Measurements from ENCODE around the gene CTDSPL2. TPM values are rescaled to one million over a fixed set of nuclear protein-coding genes. Genes with fewer than 3 reads are reported as not detected.
"Not testable (repeated sequence)": the region's sequence is repeated elsewhere in the genome, so short reads cannot be mapped to it uniquely, and the experiment has no call there.

The CTDSPL2 gene
- total RNA-seq, result 68.4 and 84.9 TPM in 2 replicates

DNA sequence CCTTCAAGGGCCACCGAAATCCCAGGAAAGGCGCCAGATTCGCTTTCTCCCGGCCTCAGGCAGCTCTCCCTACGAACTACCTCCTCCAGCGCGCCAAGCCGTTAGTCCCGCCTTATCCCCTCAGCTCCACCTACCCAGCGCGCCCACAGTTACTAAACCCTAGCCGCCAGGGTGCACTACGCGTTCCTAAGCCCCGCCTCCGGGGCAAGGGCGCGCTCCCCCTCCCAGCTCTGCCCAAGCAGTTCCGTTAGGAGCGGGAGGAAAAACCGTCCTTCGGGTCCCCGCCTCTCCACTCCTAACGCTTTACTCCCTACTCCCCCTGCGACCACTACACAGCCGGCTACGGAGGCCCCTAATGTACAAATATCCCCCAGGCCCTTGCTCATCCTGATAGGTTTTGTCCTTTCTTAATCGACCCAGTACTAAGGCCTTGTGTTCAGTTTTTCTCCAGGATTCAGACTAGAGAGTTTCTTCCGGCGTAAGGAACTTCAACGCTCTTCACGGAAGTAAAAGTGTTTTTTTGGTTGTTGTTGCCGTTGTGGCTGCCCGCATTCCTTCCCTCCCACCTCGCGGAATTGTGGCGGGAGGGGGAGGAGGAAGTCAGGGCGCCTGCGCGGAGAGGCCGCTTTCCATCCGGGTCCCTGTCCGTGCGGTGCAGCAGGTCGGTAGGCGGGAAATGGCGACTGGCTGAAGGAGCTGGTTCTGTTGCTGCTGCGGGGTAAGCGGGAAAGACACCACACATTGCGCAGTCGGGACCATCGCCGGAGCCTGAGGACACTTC lies at the start of gene CTDSPL2:
TSS of gene CTDSPL2 (plus strand) at position 655 of the 781 bp plus-strand sequence. CDS start 31,386 bp downstream, outside the sequence.
- DNase-seq, result peak; percentile 100

- DNase-seq, result no peak
Observed at GRCh38 chr15:44381236-44381635, 46.2 kb upstream of the CTDSPL2 start.

DNA sequence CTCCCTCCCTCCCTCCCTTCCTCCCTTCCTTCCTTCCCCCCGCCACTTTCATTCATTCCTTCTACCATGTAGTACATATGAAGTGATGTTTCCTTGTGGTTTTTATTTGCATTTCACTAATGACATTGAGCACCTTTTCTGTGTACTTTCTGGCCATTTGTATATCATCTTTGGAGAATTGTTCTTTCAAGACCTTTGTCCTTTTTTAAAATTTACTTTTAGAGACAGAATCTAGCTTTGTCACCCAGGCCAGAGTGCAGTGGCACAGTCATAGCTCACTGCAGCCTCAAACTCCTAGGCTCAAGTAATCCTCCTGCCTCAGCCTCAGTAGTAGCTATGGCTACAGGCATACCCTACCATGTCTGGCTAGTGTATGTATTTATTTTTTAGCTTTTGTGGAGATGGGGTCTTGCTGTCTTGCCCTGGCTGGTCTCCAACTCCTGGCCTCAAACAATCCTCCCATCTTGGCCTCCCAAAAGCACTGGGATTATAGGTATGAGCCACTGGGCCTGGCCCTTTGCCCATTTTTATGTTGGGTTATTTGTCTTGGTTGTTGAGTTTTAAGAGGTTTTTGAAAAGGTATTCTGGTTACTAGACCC lies 42.0 kb upstream of the CTDSPL2 start:
- DNase-seq, result no peak

DNA sequence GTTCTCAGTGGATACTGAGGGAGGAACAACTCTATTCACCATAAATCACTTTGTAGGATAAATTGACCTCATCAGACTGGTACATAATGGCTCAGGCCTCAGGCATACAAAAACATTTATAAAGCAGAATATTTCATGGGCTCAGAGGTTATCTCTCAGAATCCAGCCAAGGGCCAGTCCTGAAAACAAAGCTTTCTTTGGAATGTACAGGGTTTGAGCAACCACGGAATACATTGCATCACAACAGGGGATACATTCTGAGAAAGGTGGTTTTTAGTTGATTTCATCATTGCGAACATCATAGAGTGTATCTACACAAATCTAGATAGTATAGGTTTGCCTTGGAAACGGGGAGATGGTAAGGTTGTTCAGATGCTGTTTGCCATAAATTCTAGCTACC lies 33.4 kb upstream of the CTDSPL2 start:
- no peak for DNase-seq

GRCh38 chr15:44394562-44394961 lies 32.9 kb upstream of the CTDSPL2 start:
- DNase-seq, result no peak

- no peak for DNase-seq
Observed at GRCh38 chr15:44397869-44398268, 29.6 kb upstream of the CTDSPL2 start.

DNA sequence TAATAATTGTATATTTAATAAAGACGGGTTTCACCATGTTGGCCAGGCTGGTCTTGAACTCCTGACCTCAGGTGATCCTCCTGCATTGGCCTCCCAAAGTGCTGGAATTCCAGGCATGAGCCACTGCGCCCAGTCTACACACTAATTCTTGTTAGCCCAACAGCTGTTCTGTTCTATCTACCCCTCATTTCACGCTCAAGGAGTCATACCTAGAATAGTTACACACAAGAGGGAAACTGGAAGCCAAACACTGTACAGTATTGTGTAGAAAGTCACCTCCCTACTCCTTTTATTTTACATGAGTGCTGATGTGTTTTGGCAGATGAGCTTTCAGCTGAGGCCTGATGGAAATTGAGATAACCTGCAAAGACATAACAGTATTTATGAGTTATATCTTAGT lies 13.4 kb upstream of the CTDSPL2 start:
- DNase-seq, result no peak

DNA sequence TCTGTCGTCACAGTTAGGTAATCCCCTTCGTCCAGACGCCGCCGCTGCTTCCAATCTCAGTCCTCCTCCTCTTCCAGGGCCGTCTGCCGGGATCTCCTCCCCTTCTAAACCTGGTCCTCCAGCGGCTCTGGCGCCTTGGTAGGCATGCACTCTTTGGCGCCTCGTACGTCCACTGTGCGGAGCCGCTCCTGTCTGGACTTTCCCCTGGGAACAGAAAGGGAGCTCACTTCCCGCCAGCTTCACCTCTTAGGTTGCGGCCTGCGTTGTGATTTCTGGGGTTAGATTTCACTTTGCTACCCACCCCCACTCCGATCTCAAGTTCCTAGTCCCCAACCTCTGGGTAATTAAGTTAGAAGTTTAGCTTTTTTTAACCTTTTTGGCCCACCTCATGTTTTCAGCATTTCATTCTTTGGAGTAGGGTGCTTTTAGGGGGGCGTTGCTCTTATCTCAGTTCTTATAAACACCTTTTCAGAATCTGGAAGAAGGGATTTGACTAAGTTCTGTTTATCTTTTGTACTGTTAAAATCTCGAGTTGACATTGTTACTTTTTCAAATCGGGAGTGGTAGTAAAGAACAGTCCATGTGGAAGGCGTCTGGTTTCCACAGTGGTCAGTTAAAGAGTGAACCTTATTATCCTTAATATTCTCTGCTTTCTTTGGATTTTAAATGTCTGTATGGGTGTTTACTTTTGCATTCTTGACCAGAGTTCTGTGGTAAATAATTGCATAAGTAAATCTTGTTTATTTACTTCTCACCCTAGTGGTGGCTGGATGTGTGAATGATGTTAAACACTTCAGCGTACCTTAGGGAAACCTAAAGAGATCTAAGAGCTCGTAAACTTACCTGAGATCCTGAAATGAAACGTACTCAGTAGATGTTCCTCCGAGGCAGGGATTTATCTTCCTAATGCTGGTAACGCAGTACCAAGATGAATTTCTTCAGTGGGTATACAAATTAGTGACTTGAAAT lies 611 bp downstream of the CTDSPL2 start:
- peak; percentile 69 for DNase-seq

DNA sequence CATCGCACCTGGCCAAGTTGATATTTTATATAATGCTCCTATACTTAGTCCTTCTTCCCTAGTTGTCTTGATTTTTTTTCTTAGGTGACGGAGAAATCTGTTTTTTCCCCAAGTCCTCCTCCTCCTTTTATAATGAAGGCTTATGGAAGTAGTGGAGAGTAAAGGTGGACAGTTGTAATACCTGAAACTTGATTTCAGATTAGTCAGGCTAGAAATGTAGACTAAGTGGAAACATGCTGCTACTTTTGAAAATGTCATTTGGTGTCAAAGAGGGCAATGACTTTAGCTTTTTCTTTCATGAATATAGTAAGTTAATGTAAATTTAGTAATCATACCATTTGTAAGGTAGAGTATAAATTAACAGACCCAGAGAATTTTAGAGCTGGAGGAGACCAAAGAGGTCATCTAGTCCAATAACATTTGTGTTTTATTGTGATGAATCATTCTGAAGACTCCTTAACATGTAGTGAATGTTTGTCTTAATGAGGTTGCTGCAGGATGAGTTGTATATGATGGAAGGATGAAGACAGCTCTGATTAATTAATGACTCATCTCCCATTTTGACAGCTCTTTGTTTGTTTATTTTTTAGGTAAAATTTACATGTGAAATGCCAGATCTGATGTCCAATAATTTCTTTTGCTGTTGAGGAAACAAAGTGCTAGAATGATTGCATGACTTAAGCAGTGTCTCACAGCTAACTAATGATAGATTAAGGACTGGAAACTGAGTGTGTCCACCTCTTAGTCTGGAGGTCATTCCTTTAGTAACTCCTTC lies 8.7 kb downstream of the CTDSPL2 start:
- no peak for DNase-seq

DNA sequence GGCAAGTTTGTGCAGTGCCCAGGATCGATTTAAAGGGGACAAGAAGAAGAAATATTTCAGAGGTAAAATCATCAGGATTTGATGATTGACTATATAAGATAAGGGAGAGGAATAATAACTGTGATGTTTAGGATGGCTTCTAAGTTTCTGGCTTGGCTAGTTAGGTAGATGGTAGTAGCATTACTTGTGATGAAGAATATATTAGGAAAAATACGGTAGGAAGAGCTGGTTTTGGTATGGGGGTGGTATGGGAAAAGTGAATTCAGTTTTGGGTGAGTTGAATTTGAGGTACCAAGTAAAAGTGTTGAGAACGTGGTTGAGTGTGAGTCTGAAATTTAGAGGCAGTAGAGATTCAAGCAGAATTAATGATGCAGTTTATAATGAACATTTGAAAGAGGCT lies 11.0 kb downstream of the CTDSPL2 start:
- DNase-seq, result no peak

DNA sequence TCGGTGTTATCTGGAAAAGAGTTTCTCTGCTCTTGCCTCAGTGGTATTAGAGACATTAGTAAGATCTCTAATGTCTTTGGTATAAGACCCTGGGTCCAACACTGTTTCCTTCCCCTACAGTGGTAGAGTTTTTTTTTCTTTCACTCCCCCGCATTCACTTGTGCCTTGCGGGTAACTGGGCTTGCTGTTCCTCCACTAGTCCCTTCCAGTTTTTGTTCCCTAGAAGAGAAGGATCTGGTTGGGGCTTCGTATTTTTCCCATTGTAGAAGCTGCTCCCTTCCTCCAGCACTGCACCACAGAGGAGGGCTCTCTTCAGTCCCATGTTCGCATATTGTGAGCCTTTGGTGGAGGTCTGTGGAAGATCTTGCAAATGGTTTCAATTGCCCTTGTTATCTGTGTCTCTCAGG lies 13.7 kb downstream of the CTDSPL2 start:
- no peak for DNase-seq

DNA sequence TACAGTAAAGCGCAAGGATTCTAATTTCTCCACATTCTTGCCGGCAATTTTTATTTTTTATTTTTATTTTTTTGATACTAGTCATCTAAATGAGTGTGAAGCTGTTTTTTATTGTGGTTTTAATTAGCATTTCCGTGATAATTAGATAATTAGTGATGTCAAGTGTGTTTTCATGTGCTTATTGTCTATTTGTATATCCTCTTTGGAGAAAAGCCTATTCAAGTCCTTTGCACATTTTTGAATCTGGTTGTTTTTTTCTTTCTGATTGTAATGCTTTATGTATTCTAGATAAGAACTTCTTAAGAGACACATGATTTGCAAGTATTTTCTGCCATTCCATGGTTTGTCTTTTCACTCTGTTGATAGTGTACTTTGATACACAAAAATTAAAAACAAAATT lies 16.1 kb downstream of the CTDSPL2 start:
- DNase-seq, result no peak

DNA sequence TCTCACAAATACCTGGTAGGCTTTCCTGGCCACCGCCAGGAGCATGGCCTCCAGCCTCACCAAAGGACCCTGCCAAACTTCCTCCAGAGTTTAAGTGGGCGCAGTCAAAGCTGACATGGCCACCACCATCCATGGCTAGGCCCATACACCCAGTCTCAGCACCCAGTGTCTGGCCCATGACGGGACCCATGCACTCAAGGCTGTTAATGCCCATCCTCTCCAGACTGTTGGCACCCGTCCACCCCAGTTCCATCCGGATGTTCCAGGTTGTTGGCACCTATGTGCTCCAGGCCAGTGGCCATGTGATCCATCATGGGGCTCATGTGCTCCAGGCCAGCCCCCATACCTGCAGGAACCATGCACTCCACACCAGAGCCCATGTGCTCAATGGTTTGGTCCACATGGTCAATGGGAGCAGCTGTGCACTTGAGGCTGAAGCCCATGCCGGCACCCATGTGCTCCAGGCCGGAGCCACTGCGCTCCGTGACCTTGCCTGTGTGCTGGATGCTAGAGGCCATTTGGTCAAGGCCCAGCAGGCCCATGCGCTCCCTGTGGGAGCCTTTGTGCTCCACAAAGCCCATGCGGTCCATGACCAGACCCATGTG lies 20.4 kb downstream of the CTDSPL2 start:
- DNase-seq, result no peak

DNA sequence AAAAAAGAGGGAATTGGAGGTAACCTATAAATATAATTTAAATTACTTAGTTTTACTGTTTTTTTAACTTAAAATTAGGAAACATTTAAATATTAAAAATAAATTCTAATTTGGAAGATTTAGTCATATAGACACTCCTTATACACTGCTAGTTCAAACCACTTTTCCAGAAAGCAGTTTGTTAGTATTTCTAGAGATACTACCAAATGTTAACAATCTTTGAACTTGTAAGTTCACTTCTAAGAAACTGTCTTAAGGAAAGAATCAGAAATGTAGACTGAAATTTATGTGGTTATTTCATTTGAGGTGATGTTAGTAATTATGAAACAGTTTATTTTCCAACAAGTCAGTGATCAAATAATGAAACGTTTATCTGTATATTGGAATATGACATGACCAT lies 22.7 kb downstream of the CTDSPL2 start:
- no peak for DNase-seq

GRCh38 chr15:44453578-44454283 lies 26.3 kb downstream of the CTDSPL2 start:
- not testable (repeated sequence) for DNase-seq

DNA sequence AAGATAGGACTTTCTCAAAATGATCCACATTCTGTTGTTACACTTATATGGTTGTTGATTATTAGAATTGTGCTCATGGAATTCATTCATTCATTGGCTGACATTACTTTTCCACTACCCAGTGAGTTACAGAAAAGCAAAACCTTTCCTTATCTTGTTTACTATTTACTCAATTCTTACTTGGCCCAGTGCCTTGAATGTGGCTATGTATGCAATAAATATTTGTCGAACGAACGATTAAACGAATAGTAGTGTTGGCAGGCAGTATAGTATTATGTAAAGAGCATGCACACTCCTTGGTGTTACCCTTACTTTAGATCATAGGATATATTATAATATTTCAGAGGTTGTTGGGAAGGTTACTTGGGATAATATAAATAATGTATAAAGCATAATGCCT lies 31.0 kb downstream of the CTDSPL2 start:
- no peak for DNase-seq

- peak; percentile 44 for DNase-seq
Observed at GRCh38 chr15:44468709-44469385, 41.4 kb downstream of the CTDSPL2 start.

DNA sequence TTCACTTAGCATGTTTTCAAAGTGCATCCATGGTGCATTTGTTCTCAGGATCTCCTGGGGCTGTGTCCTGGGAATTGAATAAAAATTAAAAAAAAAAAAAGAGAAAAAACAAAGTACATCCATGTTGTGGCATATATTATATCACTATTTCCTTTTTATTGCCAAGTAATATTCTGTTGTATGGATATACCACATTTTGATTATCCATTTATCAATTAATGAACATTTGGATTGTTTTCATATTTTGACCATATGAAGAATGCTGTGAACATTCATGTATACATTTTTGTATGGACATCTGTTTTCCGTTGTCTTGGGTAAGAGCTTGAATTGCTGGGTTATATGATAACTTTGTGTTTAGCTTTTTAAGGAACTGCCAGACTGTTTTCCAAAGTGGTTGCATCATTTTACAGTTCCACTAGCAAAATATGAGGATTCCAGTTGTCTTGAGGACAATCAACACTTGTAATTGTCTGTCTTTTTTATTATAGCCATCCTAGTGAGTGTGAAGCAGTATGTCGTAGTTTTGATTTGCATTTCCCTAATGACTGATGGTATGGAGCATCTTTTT lies 44.5 kb downstream of the CTDSPL2 start:
- no peak for DNase-seq

GRCh38 chr15:44479343-44479742 lies 51.9 kb downstream of the CTDSPL2 start:
- no peak for DNase-seq

- DNase-seq, result no peak
Observed at GRCh38 chr15:44482090-44482489, 54.7 kb downstream of the CTDSPL2 start.
